IMR-90 (cell line): ENCODE data around the gene ARFGAP2. TPM values are rescaled to one million over a fixed set of nuclear protein-coding genes. Genes with fewer than 3 reads are reported as not detected.
"Not testable (repeated sequence)": the region's sequence is repeated elsewhere in the genome, so short reads cannot be mapped to it uniquely, and the experiment has no call there.

Experiments used
- ATAC-seq: fragments of 200-7000 bp; cut with Tn5 transposase; 2 replicates; pipeline ENCODE4 v1.9.1; 2020; ENCODE audit warnings: low read depth, mild to moderate bottlenecking, moderate library complexity
- BruUV-seq: library from RNA; stranded (reverse); fragments of 400-500 nt; replicated peaks from 2 replicates; lab custom pipeline; 2021; lab: Mats Ljungman, UMichigan
- CTCF ChIA-PET: fragments of 300-600 bp; formaldehyde crosslinking; extraction: SDS; loops from one replicate; lab custom pipeline; 2021; ENCODE audit warnings: antibody characterized with exemption; lab: Yijun Ruan, JAX
- POLR2A ChIA-PET: fragments of 300-600 bp; sonication (Branson Sonifier 250); formaldehyde crosslinking; loops from one replicate; lab custom pipeline; 2022; ENCODE audit warnings: antibody characterized with exemption; ENCODE audit not compliant: unreplicated experiment; lab: Charles Lee
- DNase-seq: peaks from one replicate; pipeline ENCODE4 v3.0.0; 2013
- H2AFZ ChIP-seq: replicated peaks from 2 replicates; pipeline ENCODE3; 2013; ENCODE audit warnings: low read length, mild to moderate bottlenecking; ENCODE audit not compliant: poor library complexity
- H2AK5ac ChIP-seq: 2 replicates; pipeline ENCODE4 v1.6.1; 2013; ENCODE audit warnings: low read depth, low read length, inconsistent platforms
- H2AK9ac ChIP-seq: replicated peaks from 2 replicates; pipeline ENCODE3; 2013; ENCODE audit warnings: mild to moderate bottlenecking, low read depth, low read length, moderate library complexity; ENCODE audit not compliant: poor library complexity
- H2BK120ac ChIP-seq: 2 replicates; pipeline ENCODE4 v1.6.1; 2013; ENCODE audit warnings: low read depth, low read length, inconsistent platforms
- H2BK15ac ChIP-seq: 3 replicates; pipeline ENCODE4 v1.6.1; 2013; ENCODE audit warnings: low read depth, low read length, inconsistent platforms
- H2BK20ac ChIP-seq: 2 replicates; pipeline ENCODE4 v1.6.1; 2013; ENCODE audit warnings: low read depth, mild to moderate bottlenecking, inconsistent platforms, low read length, moderate library complexity
- H2BK5ac ChIP-seq: 2 replicates; pipeline ENCODE4 v1.6.1; 2013; ENCODE audit warnings: mild to moderate bottlenecking, low read depth, low read length, inconsistent platforms; ENCODE audit not compliant: poor library complexity, severe bottlenecking
- H3K14ac ChIP-seq: replicated peaks from 2 replicates; pipeline ENCODE4 v1.6.1; 2013; ENCODE audit warnings: low read depth, low read length, inconsistent platforms
- H3K18ac ChIP-seq: 2 replicates; pipeline ENCODE4 v1.6.1; 2013; ENCODE audit warnings: low read depth, low read length, control low read depth
- H3K23ac ChIP-seq: 2 replicates; pipeline ENCODE4 v1.6.1; 2013; ENCODE audit warnings: low read depth, low read length, inconsistent platforms
- H3K27ac ChIP-seq: 2 replicates; pipeline ENCODE4 v1.5.1; 2013; ENCODE audit warnings: mild to moderate bottlenecking, control low read depth, low read length; ENCODE audit not compliant: insufficient read depth
- H3K27me3 ChIP-seq: 2 replicates; pipeline ENCODE4 v1.6.1; 2013; ENCODE audit warnings: low read length; ENCODE audit not compliant: control insufficient read depth, insufficient read depth
- H3K36me3 ChIP-seq: 2 replicates; pipeline ENCODE4 v1.6.1; 2013; ENCODE audit warnings: low read length, mixed read lengths; ENCODE audit not compliant: control insufficient read depth, insufficient read depth
- H3K4ac ChIP-seq: 2 replicates; pipeline ENCODE4 v1.6.1; 2013; ENCODE audit warnings: low read depth, low read length, inconsistent platforms
- H3K4me1 ChIP-seq: 2 replicates; pipeline ENCODE4 v1.6.1; 2013; ENCODE audit warnings: low read length, mixed read lengths; ENCODE audit not compliant: control insufficient read depth, insufficient read depth
- H3K4me2 ChIP-seq: 2 replicates; pipeline ENCODE4 v1.6.1; 2013; ENCODE audit warnings: low read depth, mild to moderate bottlenecking, control low read depth, low read length, moderate library complexity
- H3K4me3 ChIP-seq: 2 replicates; pipeline ENCODE4 v1.5.1; 2013; ENCODE audit warnings: low read depth, mild to moderate bottlenecking, control low read depth, low read length, moderate library complexity; ENCODE audit not compliant: insufficient read depth
- H3K56ac ChIP-seq: 2 replicates; pipeline ENCODE4 v1.6.1; 2013; ENCODE audit warnings: low read length, inconsistent platforms; ENCODE audit not compliant: insufficient read depth; ENCODE audit errors: extremely low read depth
- H3K79me1 ChIP-seq, 2 experiments: 2 replicates each; pipeline ENCODE4 v1.6.1; 2013; ENCODE audit warnings: low read length in 2 of 2, inconsistent platforms in 1 of 2, low read depth in 1 of 2
- H3K9ac ChIP-seq: 2 replicates; pipeline ENCODE4 v1.6.1; 2013; ENCODE audit warnings: low read depth, low read length, control low read depth
- H3K9me1 ChIP-seq: 2 replicates; pipeline ENCODE4 v1.6.1; 2013; ENCODE audit warnings: low read length, inconsistent platforms; ENCODE audit not compliant: insufficient read depth
- H3K9me3 ChIP-seq: 2 replicates; pipeline ENCODE4 v1.6.1; 2013; ENCODE audit warnings: low read length; ENCODE audit not compliant: control insufficient read depth, insufficient read depth
- H4K20me1 ChIP-seq: 2 replicates; pipeline ENCODE4 v1.6.1; 2013; ENCODE audit warnings: low read length, inconsistent platforms; ENCODE audit not compliant: insufficient read depth
- H4K5ac ChIP-seq: 2 replicates; pipeline ENCODE4 v1.6.1; 2013; ENCODE audit warnings: mild to moderate bottlenecking, low read depth, low read length, control low read depth
- H4K8ac ChIP-seq, 2 experiments: 2 replicates each; pipeline ENCODE4 v1.6.1; 2013; ENCODE audit warnings: low read depth in 2 of 2, low read length in 2 of 2, control low read depth in 1 of 2, inconsistent platforms in 1 of 2
- H4K91ac ChIP-seq: 2 replicates; pipeline ENCODE4 v1.6.1; 2013; ENCODE audit warnings: low read depth, low read length, inconsistent platforms; ENCODE audit not compliant: insufficient read depth
- WGBS, 2 experiments: methylation state at CpG; one replicate each; pipeline versions ENCODE4 v1.1.5 to v1.1.7; 2013; ENCODE audit warnings: missing lambda C conversion rate in 2 of 2; ENCODE audit not compliant: insufficient read length in 1 of 2; ENCODE audit errors: extremely low coverage in 2 of 2; 5-methylcytosine and 5-hydroxymethylcytosine counted together
- dilution Hi-C: fragments of 300-500 bp; cut with HindIII; formaldehyde crosslinking; loops from one replicate; pipeline ENCODE4 v1.14.3; 2018; ENCODE audit warnings: low sequenced_read_pairs; ENCODE audit not compliant: unreplicated experiment
- in situ Hi-C: fragments of 300-500 bp; cut with MboI; formaldehyde crosslinking; loops from 3 replicates; pipeline ENCODE4 v1.14.3; 2019; ENCODE audit warnings: low sequenced_read_pairs, inconsistent platforms, mixed read lengths
- intact Hi-C: fragments of 100-400 bp; cut with micrococcal nuclease; formaldehyde crosslinking; loops from 2 replicates; pipeline ENCODE4 v1.10.0; 2022
- microRNA-seq, 2 experiments: library from miRNA; stranded (forward) in 1 of 2; unstranded in 1 of 2; fragments of 10-50 nt in 1 of 2; fragments of <30 nt in 1 of 2; gene quantifications in 1 of 2; microRNA quantifications in 1 of 2; one replicate each; pipeline versions ENCODE3 to v1.1.0; 2013 to 2020; ENCODE audit not compliant: insufficient read depth in 1 of 2, insufficient read length in 1 of 2, unreplicated experiment in 1 of 2
- polyA plus RNA-seq, 3 experiments: library from polyadenylated mRNA; depleted of rRNA; stranded (reverse); fragments of >200 nt; gene quantifications; 2 replicates each; pipeline ENCODE4 v1.2.3, GENCODE V29; 2012; ENCODE audit warnings: low replicate concordance in 1 of 3
- small RNA-seq, 5 experiments: library from RNA; depleted of rRNA; stranded (forward); fragments of <200 nt; gene quantifications; one replicate each; pipeline ENCODE3, GENCODE V24; 2012
- total RNA-seq: library from RNA; depleted of rRNA; stranded (reverse); fragments of >200 nt; gene quantifications from 2 replicates; pipeline ENCODE4 v1.2.3, GENCODE V29; 2012; rRNA removed

The ARFGAP2 gene
- total and polyA plus RNA-seq, 2 of the 4 experiments (the other 2 are of a cell fraction), result 54.7 to 87.8 TPM

DNA sequence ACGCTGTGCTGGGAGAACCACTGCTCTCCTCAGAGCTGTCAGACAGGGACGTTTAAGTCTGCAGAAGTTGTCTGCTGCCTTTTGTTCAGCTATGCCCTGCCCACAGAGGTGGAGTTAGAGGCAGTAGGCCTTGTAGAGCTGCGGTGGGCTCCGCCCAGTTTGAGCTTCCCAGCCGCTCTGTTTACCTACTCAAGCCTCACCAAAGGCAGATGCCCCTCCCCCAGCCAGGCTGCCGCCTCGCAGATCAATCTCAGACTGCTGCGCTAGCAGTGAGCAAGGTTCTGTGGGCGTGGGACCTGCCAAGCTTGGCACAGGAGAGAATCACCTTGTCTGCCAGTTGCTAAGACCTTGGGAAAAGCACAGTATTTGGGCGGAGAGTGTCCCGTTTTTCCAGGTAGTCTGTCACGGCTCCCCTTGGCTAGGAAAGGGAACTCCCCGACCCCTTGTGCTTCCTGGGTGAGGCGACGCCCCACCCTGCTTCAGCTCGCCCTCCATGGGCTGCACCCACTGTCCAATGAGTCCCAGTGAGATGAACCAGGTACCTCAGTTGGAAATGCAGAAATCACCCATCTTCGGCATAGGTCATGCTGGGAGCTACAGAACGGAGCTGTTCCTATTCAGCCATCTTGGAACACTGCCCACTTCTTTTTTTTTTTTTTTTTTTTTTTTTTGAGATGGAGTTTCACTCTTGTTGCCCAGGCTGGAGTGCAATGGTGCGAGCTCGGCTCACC is 57.6 kb downstream of the ARFGAP2 start:
- H2AFZ ChIP-seq, H3K9me1 ChIP-seq, dilution Hi-C loops, intact Hi-C loops, CTCF ChIA-PET, H3K27me3 ChIP-seq, ATAC-seq, H3K4me3 ChIP-seq, H4K8ac ChIP-seq, H2AK9ac ChIP-seq, in situ Hi-C loops, H2BK5ac ChIP-seq, H3K23ac ChIP-seq, H3K4me2 ChIP-seq, H4K91ac ChIP-seq, H3K56ac ChIP-seq, H3K9me3 ChIP-seq, H4K5ac ChIP-seq, H3K4ac ChIP-seq, H3K4me1 ChIP-seq, H2BK20ac ChIP-seq, H3K27ac ChIP-seq, POLR2A ChIA-PET, H2BK120ac ChIP-seq, H3K14ac ChIP-seq, H3K18ac ChIP-seq, H2BK15ac ChIP-seq, BruUV-seq, H3K36me3 ChIP-seq, H2AK5ac ChIP-seq, H3K9ac ChIP-seq, H4K20me1 ChIP-seq, DNase-seq, H3K79me1 ChIP-seq: not testable (repeated sequence)
- WGBS, 2 experiments, result 92% methylated on average over 6 of the region's 20 CpGs; no CpG with 5 or more reads in 1 of the 2 experiments

Small RNA genes within 50 kb of the gene (microRNA-seq; reads per million reads assigned to microRNA genes)
- gene MIR6745, result 0 reads per million in 2 experiments

Small RNA genes within 50 kb of the gene (small RNA-seq; reads per million reads assigned to genes)
- gene MIR6745, result 0 reads per million in 5 experiments

Other genes starting within 250 kb of the ARFGAP2 start
- gene CSTPP1, start 240.1 kb downstream of the ARFGAP2 start, total RNA-seq, result 21.1 and 22.0 TPM in 2 replicates
- gene CSTPP1, start 240.1 kb downstream of the ARFGAP2 start, polyA plus RNA-seq (2012; rRNA removed), result 35.7 and 36.6 TPM in 2 replicates
- 18.9 and 19.2 TPM in 2 replicates for gene PACSIN3, start 9.6 kb upstream of the ARFGAP2 start, total RNA-seq
- gene PACSIN3, start 9.6 kb upstream of the ARFGAP2 start, polyA plus RNA-seq (2012; rRNA removed), result 21.1 and 24.5 TPM in 2 replicates
- gene DDB2, start 38.1 kb upstream of the ARFGAP2 start, total RNA-seq, result 25.6 and 27.8 TPM in 2 replicates
- gene DDB2, start 38.1 kb upstream of the ARFGAP2 start, polyA plus RNA-seq (2012; rRNA removed), result 33.5 and 33.6 TPM in 2 replicates
- 10.3 and 17.7 TPM in 2 replicates for gene ACP2, start 71.9 kb upstream of the ARFGAP2 start, total RNA-seq
- gene ACP2, start 71.9 kb upstream of the ARFGAP2 start, polyA plus RNA-seq (2012; rRNA removed), result 23.6 and 24.8 TPM in 2 replicates
- gene NR1H3, start 81.1 kb upstream of the ARFGAP2 start, total RNA-seq, result 9.1 and 9.7 TPM in 2 replicates
- gene NR1H3, start 81.1 kb upstream of the ARFGAP2 start, polyA plus RNA-seq (2012; rRNA removed), result 13.6 and 19.0 TPM in 2 replicates
- gene MADD, start 93.3 kb upstream of the ARFGAP2 start, total RNA-seq, result 11.1 and 13.3 TPM in 2 replicates
- 16.4 and 17.3 TPM in 2 replicates for gene MADD, start 93.3 kb upstream of the ARFGAP2 start, polyA plus RNA-seq (2012; rRNA removed)
- gene MYBPC3, start 175.8 kb upstream of the ARFGAP2 start, total RNA-seq, result not detected in 2 replicates
- not detected in 2 replicates for gene MYBPC3, start 175.8 kb upstream of the ARFGAP2 start, polyA plus RNA-seq (2012; rRNA removed)
- not detected in 2 replicates for gene SPI1, start 201.7 kb upstream of the ARFGAP2 start, total RNA-seq
- gene SPI1, start 201.7 kb upstream of the ARFGAP2 start, polyA plus RNA-seq (2012; rRNA removed), result not detected in 2 replicates
- gene SLC39A13, start 231.7 kb upstream of the ARFGAP2 start, total RNA-seq, result 29.2 and 32.4 TPM in 2 replicates
- gene SLC39A13, start 231.7 kb upstream of the ARFGAP2 start, polyA plus RNA-seq (2012; rRNA removed), result 144 and 164 TPM in 2 replicates
- 238 and 484 TPM in 2 replicates for gene PSMC3, start 249.6 kb upstream of the ARFGAP2 start, total RNA-seq
- gene PSMC3, start 249.6 kb upstream of the ARFGAP2 start, polyA plus RNA-seq (2012; rRNA removed), result 253 TPM in 2 replicates